ENCODE results near the gene EVI2A. TPM values are rescaled to one million over a fixed set of nuclear protein-coding genes. Genes with fewer than 3 reads are reported as not detected.

EVI2A gene
- total RNA-seq, 1 donor from 2014 or later: 2.9 TPM

DNA sequence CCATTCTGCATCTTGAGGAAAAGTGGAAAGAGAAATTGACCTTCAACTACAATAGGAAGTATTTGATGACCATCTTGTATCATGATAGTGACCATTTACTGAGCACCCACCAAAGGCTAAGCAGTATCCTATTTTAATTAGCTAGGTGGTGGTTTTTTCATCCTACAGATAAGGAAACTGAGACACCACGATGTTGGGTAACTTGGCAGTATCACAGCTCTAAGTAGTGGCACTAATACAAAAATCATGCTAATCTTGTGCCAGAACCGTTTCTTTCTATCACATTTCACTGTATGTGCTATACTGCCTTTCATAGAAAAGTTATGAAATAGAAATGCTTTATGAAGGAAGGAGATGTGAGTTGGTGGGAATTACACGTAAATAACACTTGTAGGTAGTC, 9.9 kb downstream of the EVI2A start:
- TF ChIP-seq, protein P1, sequence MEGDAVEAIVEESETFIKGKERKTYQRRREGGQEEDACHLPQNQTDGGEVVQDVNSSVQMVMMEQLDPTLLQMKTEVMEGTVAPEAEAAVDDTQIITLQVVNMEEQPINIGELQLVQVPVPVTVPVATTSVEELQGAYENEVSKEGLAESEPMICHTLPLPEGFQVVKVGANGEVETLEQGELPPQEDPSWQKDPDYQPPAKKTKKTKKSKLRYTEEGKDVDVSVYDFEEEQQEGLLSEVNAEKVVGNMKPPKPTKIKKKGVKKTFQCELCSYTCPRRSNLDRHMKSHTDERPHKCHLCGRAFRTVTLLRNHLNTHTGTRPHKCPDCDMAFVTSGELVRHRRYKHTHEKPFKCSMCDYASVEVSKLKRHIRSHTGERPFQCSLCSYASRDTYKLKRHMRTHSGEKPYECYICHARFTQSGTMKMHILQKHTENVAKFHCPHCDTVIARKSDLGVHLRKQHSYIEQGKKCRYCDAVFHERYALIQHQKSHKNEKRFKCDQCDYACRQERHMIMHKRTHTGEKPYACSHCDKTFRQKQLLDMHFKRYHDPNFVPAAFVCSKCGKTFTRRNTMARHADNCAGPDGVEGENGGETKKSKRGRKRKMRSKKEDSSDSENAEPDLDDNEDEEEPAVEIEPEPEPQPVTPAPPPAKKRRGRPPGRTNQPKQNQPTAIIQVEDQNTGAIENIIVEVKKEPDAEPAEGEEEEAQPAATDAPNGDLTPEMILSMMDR (IDR thresholded peaks at IDR 0.05; ENCODE audit: borderline replicate concordance): no peak
- Histone ChIP-seq H3K9me3 (replicated peaks) (no peaks in the 10 kb centered on the region), H3K36me3 (no peaks in the 10 kb centered on the region), H3K4me1 (no peaks in the 10 kb centered on the region), H3K27me3 (ENCODE audit: low read depth) (no peaks in the 10 kb centered on the region), H3K27ac (replicated peaks) (no peak overlapping the region), H3K4me3 (peak overlapping the region; percentile 2)
- intact Hi-C loops (cut with micrococcal nuclease): no loop called here
- no peak for DNase-seq

DNA sequence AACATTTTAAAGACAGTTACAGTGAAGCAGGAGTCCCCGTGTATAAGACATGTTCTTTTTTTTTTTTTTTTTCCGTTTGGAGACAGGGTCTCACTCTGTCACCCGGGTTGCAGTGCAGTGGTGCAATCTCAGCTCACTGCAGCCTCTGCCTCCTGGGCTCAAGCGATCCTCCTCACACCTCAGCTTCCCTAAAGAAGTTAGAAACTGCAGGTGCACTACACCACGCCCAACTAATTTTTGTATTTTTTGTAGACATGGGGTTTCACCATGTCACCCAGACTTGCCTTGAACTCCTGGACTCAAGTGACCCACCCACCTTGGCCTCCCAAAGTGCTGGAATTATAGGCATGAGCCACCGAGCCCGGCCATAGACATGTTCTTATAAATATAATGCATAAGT, 10.5 kb downstream of the EVI2A start:
- H3K9me3 ChIP-seq (replicated peaks): no peaks in the 10 kb centered on the region
- H3K4me3 ChIP-seq: peak overlapping the region; percentile 2
- peak overlapping the region; percentile 36 for H3K27ac ChIP-seq (replicated peaks)
- H3K27me3 ChIP-seq (ENCODE audit: low read depth): no peaks in the 10 kb centered on the region
- H3K36me3 ChIP-seq: no peaks in the 10 kb centered on the region
- intact Hi-C loops (cut with micrococcal nuclease): no loop called here
- TF ChIP-seq, protein P1 (IDR thresholded peaks at IDR 0.05; ENCODE audit: borderline replicate concordance): no peak
- H3K4me1 ChIP-seq: no peaks in the 10 kb centered on the region
- no peak for DNase-seq

DNA sequence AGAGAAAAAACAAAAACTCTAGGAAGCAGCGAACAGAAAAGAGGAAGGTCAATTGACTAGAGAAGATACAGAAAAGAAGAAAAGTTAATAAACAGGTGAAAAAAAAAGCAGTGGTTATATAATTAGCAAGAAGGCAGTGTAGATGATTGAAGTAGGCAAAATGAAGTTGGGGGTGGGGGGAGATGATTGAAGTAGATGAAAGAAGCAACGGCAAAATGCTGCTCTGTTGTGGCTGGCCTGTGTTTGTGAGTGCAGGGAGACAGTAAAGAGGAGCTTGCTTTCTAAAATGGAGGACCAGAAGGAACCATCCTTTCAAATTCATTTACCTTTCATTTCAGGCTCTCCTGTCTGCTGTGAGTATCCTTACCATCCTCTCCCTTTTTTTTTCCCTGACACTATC, 11.2 kb downstream of the EVI2A start:
- DNase-seq: no peak
- peak overlapping the region; percentile 36 for H3K27ac ChIP-seq (replicated peaks)
- no peaks in the 10 kb centered on the region for H3K36me3 ChIP-seq
- intact Hi-C loops (cut with micrococcal nuclease): no loop called here
- peak overlapping the region; percentile 2 for H3K4me3 ChIP-seq
- H3K4me1 ChIP-seq: no peaks in the 10 kb centered on the region
- H3K27me3 ChIP-seq (ENCODE audit: low read depth): no peaks in the 10 kb centered on the region
- H3K9me3 ChIP-seq (replicated peaks): no peaks in the 10 kb centered on the region
- TF ChIP-seq, protein P1 (IDR thresholded peaks at IDR 0.05; ENCODE audit: borderline replicate concordance): no peak

DNA sequence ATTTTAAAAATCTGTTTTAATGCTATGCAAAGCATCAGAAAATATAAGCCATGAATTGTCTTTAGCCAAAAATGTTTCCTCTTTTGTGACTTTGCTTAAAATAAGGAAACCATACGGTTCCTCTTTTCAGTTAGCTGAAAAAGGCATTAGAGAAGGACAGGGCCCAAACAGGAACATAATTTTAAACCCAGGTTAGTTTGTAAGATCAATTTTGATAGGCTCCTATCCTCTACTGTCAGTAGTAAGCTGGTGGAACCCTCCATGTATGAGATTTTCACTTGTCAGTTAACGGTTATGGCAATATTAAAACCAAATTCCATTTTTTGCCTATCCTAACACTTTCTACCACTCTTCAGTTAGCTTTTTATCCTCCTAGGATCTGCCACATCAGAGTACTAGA, 11.9 kb downstream of the EVI2A start:
- Histone ChIP-seq H3K4me3 (no peak overlapping the region), H3K4me1 (no peaks in the 10 kb centered on the region), H3K27me3 (ENCODE audit: low read depth) (no peaks in the 10 kb centered on the region), H3K27ac (replicated peaks) (peak overlapping the region; percentile 6), H3K36me3 (no peaks in the 10 kb centered on the region), H3K9me3 (replicated peaks) (no peaks in the 10 kb centered on the region)
- no peak for DNase-seq
- intact Hi-C loops (cut with micrococcal nuclease): no loop called here
- TF ChIP-seq, protein P1 (IDR thresholded peaks at IDR 0.05; ENCODE audit: borderline replicate concordance): no peak

- H3K27me3 ChIP-seq (ENCODE audit: low read depth): no peaks in the 10 kb centered on the region
These were observed 12.8 kb downstream of the EVI2A start for GRCh38 chr17:31308372-31309334.

More at GRCh38 chr17:31308372-31309334, 12.8 kb downstream of the EVI2A start:
- TF ChIP-seq, protein P1 (IDR thresholded peaks at IDR 0.05; ENCODE audit: borderline replicate concordance): no peak
- Histone ChIP-seq H3K4me1 (no peaks in the 10 kb centered on the region), H3K36me3 (no peaks in the 10 kb centered on the region), H3K27ac (replicated peaks) (peak overlapping the region; percentile 6), H3K9me3 (replicated peaks) (no peaks in the 10 kb centered on the region), H3K4me3 (no peak overlapping the region)
- no peak for DNase-seq
- intact Hi-C loops (cut with micrococcal nuclease): no loop called here
